ENCODE results near the gene HPD. TPM values are rescaled to one million over a fixed set of nuclear protein-coding genes. Genes with fewer than 3 reads are reported as not detected.
"Not testable (repeated sequence)": the region's sequence is repeated elsewhere in the genome, so short reads cannot be mapped to it uniquely, and the experiment has no call there.

Gene HPD
- total RNA-seq, 1 experiment from 2014 or later: 0.21 TPM

DNA sequence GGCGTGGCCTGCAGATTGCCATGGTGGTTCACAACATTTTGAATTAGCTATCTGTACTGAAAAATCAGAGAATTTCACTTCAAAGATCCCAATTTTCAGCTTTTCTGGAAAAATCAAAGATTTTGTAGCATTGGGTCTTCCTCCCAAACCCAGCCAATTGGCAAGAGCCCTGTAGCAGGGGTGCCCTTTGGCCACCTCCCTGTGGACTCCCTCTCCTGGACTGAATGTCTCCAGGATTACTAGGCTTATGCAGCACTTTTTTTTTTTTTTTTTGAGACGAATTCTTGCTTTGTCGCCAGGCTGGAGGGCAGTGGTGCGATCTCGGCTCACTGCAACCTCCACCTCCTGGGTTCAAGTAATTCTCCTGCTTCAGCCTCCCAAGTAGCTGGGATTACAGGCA, 39.6 kb upstream of the HPD start:
- BruUV-seq (replicated peaks): no TSS peak
- ChIA-PET CTCF (interaction anchor here (0.6 to 1.3 kb wide), 3 partner anchors 15 to 156 kb away, joined by 3 to 5 read pairs (median 3); no protein-coding TSS in a partner anchor), POLR2A (interaction anchor here (2.1 kb wide), 1 partner anchor 97 kb away, joined by 4 read pairs; no protein-coding TSS in a partner anchor)
- Mint-ChIP-seq H3K27ac (ENCODE audit: low read depth, unreplicated experiment) (no peak overlapping the region), H3K9me3 (ENCODE audit: unreplicated experiment) (no peaks in the 10 kb centered on the region), H3K27me3 (ENCODE audit: insufficient read depth, unreplicated experiment) (no peaks in the 10 kb centered on the region), H3K36me3 (ENCODE audit: insufficient read depth, unreplicated experiment) (peaks cover 92% of the 10 kb centered on the region), H3K4me3 (ENCODE audit: unreplicated experiment) (no peak overlapping the region), H3K4me1 (ENCODE audit: insufficient read depth, unreplicated experiment) (peaks cover 18% of the 10 kb centered on the region)
- intact Hi-C loops (cut with micrococcal nuclease): no loop called here
- no peak for DNase-seq (ENCODE audit: unreplicated experiment)
- TF ChIP-seq, protein P1, sequence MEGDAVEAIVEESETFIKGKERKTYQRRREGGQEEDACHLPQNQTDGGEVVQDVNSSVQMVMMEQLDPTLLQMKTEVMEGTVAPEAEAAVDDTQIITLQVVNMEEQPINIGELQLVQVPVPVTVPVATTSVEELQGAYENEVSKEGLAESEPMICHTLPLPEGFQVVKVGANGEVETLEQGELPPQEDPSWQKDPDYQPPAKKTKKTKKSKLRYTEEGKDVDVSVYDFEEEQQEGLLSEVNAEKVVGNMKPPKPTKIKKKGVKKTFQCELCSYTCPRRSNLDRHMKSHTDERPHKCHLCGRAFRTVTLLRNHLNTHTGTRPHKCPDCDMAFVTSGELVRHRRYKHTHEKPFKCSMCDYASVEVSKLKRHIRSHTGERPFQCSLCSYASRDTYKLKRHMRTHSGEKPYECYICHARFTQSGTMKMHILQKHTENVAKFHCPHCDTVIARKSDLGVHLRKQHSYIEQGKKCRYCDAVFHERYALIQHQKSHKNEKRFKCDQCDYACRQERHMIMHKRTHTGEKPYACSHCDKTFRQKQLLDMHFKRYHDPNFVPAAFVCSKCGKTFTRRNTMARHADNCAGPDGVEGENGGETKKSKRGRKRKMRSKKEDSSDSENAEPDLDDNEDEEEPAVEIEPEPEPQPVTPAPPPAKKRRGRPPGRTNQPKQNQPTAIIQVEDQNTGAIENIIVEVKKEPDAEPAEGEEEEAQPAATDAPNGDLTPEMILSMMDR (IDR thresholded peaks at IDR 0.05; ENCODE audit: unreplicated experiment): no peak

DNA sequence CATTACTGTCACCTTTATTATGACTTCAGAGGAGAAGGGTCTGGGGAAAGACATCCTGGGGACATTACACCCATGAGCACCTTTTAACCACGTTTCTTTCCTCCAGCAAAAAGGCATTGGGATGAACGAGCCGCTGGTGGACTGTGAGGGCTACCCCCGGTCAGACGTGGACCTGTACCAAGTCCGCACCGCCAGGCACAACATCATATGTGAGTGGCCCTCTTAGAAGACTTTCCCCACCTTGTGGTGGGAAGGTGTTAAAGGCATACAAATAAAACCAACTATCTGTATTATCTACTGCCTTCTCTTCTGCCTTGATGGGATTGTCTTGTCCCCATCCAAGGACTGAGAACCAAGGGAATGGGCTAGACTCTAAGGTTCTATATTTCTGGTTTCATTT, 36.0 kb upstream of the HPD start:
- H3K4me1 Mint-ChIP-seq (ENCODE audit: insufficient read depth, unreplicated experiment): peaks cover 25% of the 10 kb centered on the region
- TF ChIP-seq, protein P1 (IDR thresholded peaks at IDR 0.05; ENCODE audit: unreplicated experiment): no peak
- peak overlapping the region; percentile 59 for H3K4me3 Mint-ChIP-seq (ENCODE audit: unreplicated experiment)
- H3K27ac Mint-ChIP-seq (ENCODE audit: low read depth, unreplicated experiment): peak overlapping the region; percentile 97
- intact Hi-C loops (cut with micrococcal nuclease): no loop called here
- H3K36me3 Mint-ChIP-seq (ENCODE audit: insufficient read depth, unreplicated experiment): peaks cover 83% of the 10 kb centered on the region
- no TSS peak for BruUV-seq (replicated peaks)
- H3K9me3 Mint-ChIP-seq (ENCODE audit: unreplicated experiment): no peaks in the 10 kb centered on the region
- ChIA-PET POLR2A (interaction anchor here (0.6 to 7.5 kb wide), 3 partner anchors 8 to 555 kb away, joined by 3 to 128 read pairs (median 4); partner anchors contain the start of genes RHOF and SETD1B), CTCF (interaction anchor here (0.9 to 1.5 kb wide), 5 partner anchors 11 to 196 kb away, joined by 3 to 5 read pairs (median 4); no protein-coding TSS in a partner anchor)
- no peaks in the 10 kb centered on the region for H3K27me3 Mint-ChIP-seq (ENCODE audit: insufficient read depth, unreplicated experiment)
- DNase-seq (ENCODE audit: unreplicated experiment): no peak

DNA sequence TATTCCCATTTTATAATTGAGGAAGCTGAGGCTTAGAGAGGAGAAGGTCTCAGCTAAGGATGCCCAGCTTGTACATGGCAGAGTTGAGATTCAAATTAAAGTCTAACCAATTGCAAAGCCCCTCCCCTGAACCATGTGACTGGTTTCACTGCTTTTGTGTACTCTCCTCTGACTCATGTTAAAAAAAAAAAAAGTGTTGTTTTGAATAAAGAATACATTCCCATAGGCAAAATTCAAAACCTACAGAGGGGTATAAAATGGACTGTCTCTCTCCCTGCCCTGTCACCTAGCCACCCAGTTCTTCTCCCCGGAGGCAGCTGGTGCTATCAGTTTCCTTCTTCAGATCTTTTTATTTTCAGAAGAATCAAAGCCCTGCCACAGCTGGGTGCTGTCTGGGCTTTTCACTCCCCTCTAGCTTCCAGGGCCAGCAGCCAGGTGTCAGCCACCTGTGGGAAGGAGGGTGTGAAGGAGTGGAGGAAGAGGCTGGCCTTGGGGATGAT, 35.4 kb upstream of the HPD start:
- intact Hi-C loops (cut with micrococcal nuclease): no loop called here
- POLR2A ChIA-PET: interaction anchor here (0.6 to 7.5 kb wide), 8 partner anchors 7 to 554 kb away, joined by 3 to 128 read pairs (median 4); partner anchors contain the start of genes RHOF and SETD1B
- TF ChIP-seq, protein P1 (IDR thresholded peaks at IDR 0.05; ENCODE audit: unreplicated experiment): no peak
- Mint-ChIP-seq H3K9me3 (ENCODE audit: unreplicated experiment) (no peaks in the 10 kb centered on the region), H3K27me3 (ENCODE audit: insufficient read depth, unreplicated experiment) (no peaks in the 10 kb centered on the region), H3K4me1 (ENCODE audit: insufficient read depth, unreplicated experiment) (peaks cover 28% of the 10 kb centered on the region), H3K4me3 (ENCODE audit: unreplicated experiment) (peak overlapping the region; percentile 59), H3K27ac (ENCODE audit: low read depth, unreplicated experiment) (peak overlapping the region; percentile 97), H3K36me3 (ENCODE audit: insufficient read depth, unreplicated experiment) (peaks cover 77% of the 10 kb centered on the region)
- CTCF ChIA-PET: interaction anchor here (0.6 to 4.2 kb wide), 13 partner anchors 13 to 340 kb away, joined by 3 to 55 read pairs (median 4); partner anchors contain the start of genes BCL7A and RHOF
- DNase-seq (ENCODE audit: unreplicated experiment): peak; percentile 81
- no TSS peak for BruUV-seq (replicated peaks)

DNA sequence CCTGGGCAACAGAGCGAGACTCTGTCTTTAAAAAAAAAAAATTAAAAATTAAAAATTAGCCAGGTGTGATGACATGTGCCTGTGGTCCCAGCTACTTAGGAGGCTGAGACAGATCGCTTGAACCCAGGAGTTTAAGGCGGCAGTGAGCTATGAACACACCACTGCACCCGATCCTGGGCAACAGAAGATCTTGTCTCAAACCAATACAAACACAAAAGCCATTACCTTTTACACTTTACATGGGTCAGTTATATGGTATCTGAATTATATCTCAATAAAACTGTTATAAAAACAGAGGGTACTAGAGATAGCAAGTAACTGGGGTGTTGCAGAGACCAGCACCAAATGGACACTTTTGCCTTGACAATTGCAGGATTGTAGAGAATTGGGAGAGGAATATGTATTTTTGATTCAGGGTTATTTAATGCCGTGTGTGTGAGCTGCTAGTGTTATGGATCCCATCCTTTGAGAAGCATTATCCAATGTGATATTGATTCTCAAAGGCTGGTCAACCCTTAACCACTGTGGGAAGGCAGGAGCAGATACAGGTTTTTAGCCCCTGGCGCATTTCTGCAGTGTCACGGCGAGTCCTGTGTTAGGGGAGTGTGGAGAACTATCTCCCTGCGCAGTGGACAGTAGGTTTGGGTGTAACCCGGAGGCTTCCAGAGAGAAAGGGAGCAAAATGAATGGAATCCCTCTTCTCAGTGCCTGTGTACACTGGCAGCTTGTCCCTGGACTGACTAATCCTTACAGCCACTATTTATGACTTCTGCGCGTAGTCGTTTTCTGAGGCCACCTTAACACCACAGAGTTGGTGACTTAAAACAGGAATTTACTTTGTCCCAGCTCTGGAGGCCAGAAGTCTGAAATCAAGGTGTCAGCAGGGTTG, 34.3 kb upstream of the HPD start:
- no peak overlapping the region for H3K4me3 Mint-ChIP-seq (ENCODE audit: unreplicated experiment)
- intact Hi-C loops (cut with micrococcal nuclease): no loop called here
- H3K36me3 Mint-ChIP-seq (ENCODE audit: insufficient read depth, unreplicated experiment): peaks cover 74% of the 10 kb centered on the region
- TF ChIP-seq, protein P1 (IDR thresholded peaks at IDR 0.05; ENCODE audit: unreplicated experiment): no peak
- H3K9me3 Mint-ChIP-seq (ENCODE audit: unreplicated experiment): no peaks in the 10 kb centered on the region
- DNase-seq (ENCODE audit: unreplicated experiment): no peak
- peak overlapping the region; percentile 97 for H3K27ac Mint-ChIP-seq (ENCODE audit: low read depth, unreplicated experiment)
- BruUV-seq (replicated peaks): no TSS peak
- H3K4me1 Mint-ChIP-seq (ENCODE audit: insufficient read depth, unreplicated experiment): peaks cover 28% of the 10 kb centered on the region
- no peaks in the 10 kb centered on the region for H3K27me3 Mint-ChIP-seq (ENCODE audit: insufficient read depth, unreplicated experiment)
- CTCF ChIA-PET: interaction anchor here (0.6 to 4.2 kb wide), 14 partner anchors 14 to 1354 kb away, joined by 3 to 55 read pairs (median 4); partner anchors contain the start of genes BCL7A and RHOF
- POLR2A ChIA-PET: interaction anchor here (0.6 to 7.5 kb wide), 6 partner anchors 46 to 130 kb away, joined by 3 to 128 read pairs (median 4); partner anchors contain the start of genes RHOF and SETD1B

DNA sequence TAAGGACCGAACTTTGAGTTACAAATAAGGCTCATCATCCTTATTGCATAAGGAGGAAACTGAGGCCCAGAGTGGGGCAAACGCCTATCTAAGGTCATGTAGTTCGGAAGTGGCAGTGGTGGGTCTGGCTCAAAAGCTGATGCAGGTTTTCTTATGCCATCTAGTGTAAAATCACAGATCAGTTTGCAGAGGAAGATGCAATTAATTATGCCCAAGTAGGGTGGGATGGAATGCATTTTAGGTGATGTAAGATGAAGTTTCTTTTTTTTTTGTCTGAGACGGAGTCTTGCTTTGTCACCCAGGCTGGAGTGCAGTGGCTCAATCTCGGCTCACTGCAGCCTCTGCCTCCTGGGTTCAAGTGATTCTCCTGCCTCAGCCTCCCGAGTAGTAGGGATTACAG, 31.0 kb upstream of the HPD start:
- intact Hi-C loops (cut with micrococcal nuclease): loop anchor here (2.0 to 5.0 kb wide), 2 partner anchors 133 to 193 kb away; partner anchors contain the start of gene BCL7A
- Mint-ChIP-seq H3K27ac (ENCODE audit: low read depth, unreplicated experiment) (peak overlapping the region; percentile 98), H3K4me3 (ENCODE audit: unreplicated experiment) (peak overlapping the region; percentile 98), H3K4me1 (ENCODE audit: insufficient read depth, unreplicated experiment) (peaks cover 23% of the 10 kb centered on the region), H3K36me3 (ENCODE audit: insufficient read depth, unreplicated experiment) (peaks cover 45% of the 10 kb centered on the region)
- POLR2A ChIA-PET: interaction anchor here (0.8 to 7.5 kb wide), 9 partner anchors 50 to 158 kb away, joined by 3 to 128 read pairs (median 11); partner anchors contain the start of genes RHOF and SETD1B
- DNase-seq (ENCODE audit: unreplicated experiment); H3K27me3 Mint-ChIP-seq (ENCODE audit: insufficient read depth, unreplicated experiment); H3K9me3 Mint-ChIP-seq (ENCODE audit: unreplicated experiment); BruUV-seq (replicated peaks): not testable (repeated sequence)
- CTCF ChIA-PET: interaction anchor here (0.8 to 3.5 kb wide), 5 partner anchors 19 to 105 kb away, joined by 3 to 42 read pairs (median 6); partner anchors contain the start of gene RHOF

Data from MCF 10A (cell line).